ES-I3 (cell line): ENCODE data around the gene AMDHD1.
"Not testable (repeated sequence)": the region's sequence is repeated elsewhere in the genome, so short reads cannot be mapped to it uniquely, and the experiment has no call there.

ENCODE experiments used
- H3K36me3 ChIP-seq: 2 replicates; pipeline ENCODE4 v1.6.1; 2013; ENCODE audit warnings: mild to moderate bottlenecking, low read length, control low read depth, moderate library complexity; ENCODE audit not compliant: insufficient read depth
- H3K4me1 ChIP-seq: 2 replicates; pipeline ENCODE4 v1.6.1; 2013; ENCODE audit warnings: mild to moderate bottlenecking, control low read depth, low read length; ENCODE audit not compliant: insufficient read depth
- H3K9ac ChIP-seq: 2 replicates; pipeline ENCODE4 v1.6.1; 2013; ENCODE audit warnings: low read depth, mild to moderate bottlenecking, low read length, moderate library complexity
- H3K9me3 ChIP-seq: 2 replicates; pipeline ENCODE4 v1.6.1; 2013; ENCODE audit warnings: mild to moderate bottlenecking, low read length, moderate library complexity; ENCODE audit not compliant: control insufficient read depth, insufficient read depth

Gene AMDHD1

DNA sequence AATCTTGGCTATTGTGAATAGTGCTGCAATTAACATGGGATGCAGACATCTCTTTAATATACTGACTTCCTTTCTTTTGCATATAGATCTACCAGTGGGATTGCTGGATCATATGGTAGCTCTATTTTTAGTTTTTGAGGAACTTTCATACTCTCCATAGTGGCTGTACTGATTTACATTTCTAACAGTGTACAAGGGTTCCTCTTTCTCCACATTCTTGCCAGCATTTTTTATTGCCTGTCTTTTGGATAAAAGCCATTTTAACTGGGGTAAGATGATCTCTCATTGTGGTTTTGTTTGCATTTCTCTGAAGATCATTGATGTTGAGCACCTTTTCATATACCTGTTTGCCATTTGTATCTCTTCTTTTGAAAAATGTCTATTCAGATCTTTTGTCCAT, 8.4 kb downstream of the AMDHD1 start:
- H3K36me3 ChIP-seq = no peaks in the 10 kb centered on the region
- H3K4me1 ChIP-seq = no peaks in the 10 kb centered on the region

GRCh38 chr12:95953000-95953399, 9.9 kb downstream of the AMDHD1 start:
- Histone ChIP-seq H3K9ac (no peak overlapping the region), H3K4me1 (no peaks in the 10 kb centered on the region), H3K36me3 (no peaks in the 10 kb centered on the region), H3K9me3 (no peaks in the 10 kb centered on the region)

More for the DNA sequence above, 8.4 kb downstream of the AMDHD1 start:
- H3K9me3 ChIP-seq = no peaks in the 10 kb centered on the region
- no peak overlapping the region for H3K9ac ChIP-seq

DNA sequence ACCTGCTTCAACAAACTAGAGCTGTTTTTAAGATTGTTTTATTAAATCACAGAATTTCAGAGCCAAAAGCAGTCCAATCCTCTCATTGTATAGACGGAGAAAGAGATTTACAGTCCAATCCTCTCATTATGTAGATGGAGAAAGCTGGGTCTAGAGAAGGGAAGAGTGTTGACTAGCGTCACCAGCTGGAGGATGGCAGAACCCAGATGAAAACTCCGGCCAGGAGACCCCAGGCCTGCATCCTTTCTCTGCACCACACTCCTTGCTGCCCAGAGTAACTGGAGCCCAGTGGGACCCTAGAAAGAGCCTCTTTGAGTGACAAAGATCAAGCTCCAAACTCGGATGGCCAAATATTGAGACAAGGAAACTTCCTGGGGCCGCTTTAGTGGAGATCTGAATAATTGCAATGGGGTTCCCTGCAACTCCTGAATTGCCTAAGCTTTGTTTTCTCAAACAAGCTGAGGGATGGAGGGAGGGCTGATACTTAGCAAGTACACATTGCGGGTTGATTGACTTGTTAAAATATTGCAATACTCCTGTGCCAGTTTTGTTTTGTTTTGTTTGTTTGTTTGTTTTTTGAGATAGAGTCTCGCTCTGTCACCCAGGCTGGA, 12.5 kb downstream of the AMDHD1 start:
- Histone ChIP-seq H3K9me3 (no peaks in the 10 kb centered on the region), H3K4me1 (no peaks in the 10 kb centered on the region)

GRCh38 chr12:95956557-95957145, 13.5 kb downstream of the AMDHD1 start:
- no peaks in the 10 kb centered on the region for H3K36me3 ChIP-seq
- no peaks in the 10 kb centered on the region for H3K9me3 ChIP-seq
- no peaks in the 10 kb centered on the region for H3K4me1 ChIP-seq
- H3K9ac ChIP-seq = no peak overlapping the region

More for the DNA sequence above, 12.5 kb downstream of the AMDHD1 start:
- Histone ChIP-seq H3K36me3 (no peaks in the 10 kb centered on the region), H3K9ac (no peak overlapping the region)

DNA sequence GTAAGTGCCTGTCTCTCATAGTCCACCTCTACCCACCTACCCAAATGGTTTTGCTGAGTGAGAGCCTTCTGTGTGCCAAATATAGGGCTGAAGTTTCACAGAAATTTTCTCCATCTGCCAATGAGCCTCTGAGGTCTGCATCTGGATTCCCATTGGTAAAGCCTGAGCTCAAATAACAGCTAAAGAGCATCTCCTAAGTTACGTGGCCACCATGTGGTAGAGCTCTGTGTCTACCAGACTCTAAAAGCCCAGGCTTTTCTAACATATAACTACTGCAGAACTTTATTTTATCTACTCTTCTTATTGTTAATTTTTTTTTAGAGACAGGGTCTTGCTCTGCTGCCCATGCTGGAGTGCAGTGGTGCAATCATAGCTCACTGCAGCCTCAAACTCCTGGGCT, 16.0 kb downstream of the AMDHD1 start:
- H3K4me1 ChIP-seq = no peaks in the 10 kb centered on the region
- no peaks in the 10 kb centered on the region for H3K36me3 ChIP-seq
- H3K9ac ChIP-seq = no peak overlapping the region
- H3K9me3 ChIP-seq = no peaks in the 10 kb centered on the region

GRCh38 chr12:95960241-95960640, 17.1 kb downstream of the AMDHD1 start:
- no peaks in the 10 kb centered on the region for H3K4me1 ChIP-seq
- no peak overlapping the region for H3K9ac ChIP-seq
- H3K9me3 ChIP-seq = no peaks in the 10 kb centered on the region
- no peaks in the 10 kb centered on the region for H3K36me3 ChIP-seq

DNA sequence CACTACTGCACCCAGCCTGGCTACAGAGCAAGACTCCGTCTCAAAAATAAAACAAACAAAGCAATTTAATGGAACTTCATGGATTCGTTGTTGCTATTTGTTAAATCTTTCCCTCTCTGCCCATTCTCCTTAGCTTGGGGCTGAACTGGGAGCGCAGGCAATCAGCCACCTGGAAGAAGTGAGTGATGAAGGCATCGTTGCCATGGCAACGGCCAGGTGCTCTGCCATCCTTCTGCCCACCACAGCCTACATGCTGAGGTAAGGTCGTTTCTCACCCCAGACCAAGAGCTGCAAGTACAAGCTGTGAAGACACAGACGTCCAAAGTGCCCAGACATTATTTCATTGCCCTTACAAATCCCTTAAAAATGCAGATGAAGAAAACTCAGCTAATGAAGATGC, 19.1 kb downstream of the AMDHD1 start:
- H3K36me3 ChIP-seq = no peaks in the 10 kb centered on the region
- H3K9ac ChIP-seq = no peak overlapping the region
- no peaks in the 10 kb centered on the region for H3K9me3 ChIP-seq
- no peaks in the 10 kb centered on the region for H3K4me1 ChIP-seq

GRCh38 chr12:95963096-95963495, 20.0 kb downstream of the AMDHD1 start:
- no peaks in the 10 kb centered on the region for H3K9me3 ChIP-seq
- H3K4me1 ChIP-seq = no peaks in the 10 kb centered on the region
- no peaks in the 10 kb centered on the region for H3K36me3 ChIP-seq
- H3K9ac ChIP-seq = no peak overlapping the region

GRCh38 chr12:95966287-95966870, 23.2 kb downstream of the AMDHD1 start:
- Histone ChIP-seq H3K9ac (no peak overlapping the region), H3K9me3 (no peaks in the 10 kb centered on the region), H3K36me3 (no peaks in the 10 kb centered on the region), H3K4me1 (peaks cover 10% of the 10 kb centered on the region; the same call in 1 of the 2 replicates)

- Histone ChIP-seq H3K4me1 (peaks cover 12% of the 10 kb centered on the region; the same call in 1 of the 2 replicates), H3K9me3 (no peaks in the 10 kb centered on the region), H3K36me3 (no peaks in the 10 kb centered on the region), H3K9ac (no peak overlapping the region)
Measured at GRCh38 chr12:95967301-95967700, 24.2 kb downstream of the AMDHD1 start.

DNA sequence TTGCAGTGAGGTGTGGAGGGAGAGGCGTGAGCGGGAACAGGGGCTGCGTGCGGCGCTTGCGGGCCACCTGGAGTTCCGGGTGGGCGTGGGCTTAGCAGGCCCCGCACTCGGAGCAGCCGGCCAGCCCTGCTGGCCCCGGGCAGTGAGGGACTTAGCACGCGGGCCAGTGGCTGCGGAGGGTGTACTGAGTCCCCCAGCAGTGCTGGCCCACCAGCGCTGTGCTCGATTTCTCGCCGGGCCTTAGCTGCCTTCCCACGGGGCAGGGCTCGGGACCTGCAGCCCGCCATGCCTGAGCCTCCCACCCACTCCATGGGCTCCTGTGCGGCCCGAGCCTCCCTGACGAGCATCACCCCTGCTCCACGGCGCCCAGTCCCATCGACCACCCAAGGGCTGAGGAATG, 26.0 kb downstream of the AMDHD1 start:
- H3K36me3 ChIP-seq, H3K9me3 ChIP-seq: not testable (repeated sequence)
- peaks cover 12% of the 10 kb centered on the region; the same call in 1 of the 2 replicates for H3K4me1 ChIP-seq

GRCh38 chr12:95970905-95971304, 27.8 kb downstream of the AMDHD1 start:
- H3K36me3 ChIP-seq = no peaks in the 10 kb centered on the region
- peaks cover 12% of the 10 kb centered on the region; the same call in 1 of the 2 replicates for H3K4me1 ChIP-seq
- H3K9ac ChIP-seq = no peak overlapping the region
- H3K9me3 ChIP-seq = no peaks in the 10 kb centered on the region

More for the DNA sequence above, 26.0 kb downstream of the AMDHD1 start:
- not testable (repeated sequence) for H3K9ac ChIP-seq

DNA sequence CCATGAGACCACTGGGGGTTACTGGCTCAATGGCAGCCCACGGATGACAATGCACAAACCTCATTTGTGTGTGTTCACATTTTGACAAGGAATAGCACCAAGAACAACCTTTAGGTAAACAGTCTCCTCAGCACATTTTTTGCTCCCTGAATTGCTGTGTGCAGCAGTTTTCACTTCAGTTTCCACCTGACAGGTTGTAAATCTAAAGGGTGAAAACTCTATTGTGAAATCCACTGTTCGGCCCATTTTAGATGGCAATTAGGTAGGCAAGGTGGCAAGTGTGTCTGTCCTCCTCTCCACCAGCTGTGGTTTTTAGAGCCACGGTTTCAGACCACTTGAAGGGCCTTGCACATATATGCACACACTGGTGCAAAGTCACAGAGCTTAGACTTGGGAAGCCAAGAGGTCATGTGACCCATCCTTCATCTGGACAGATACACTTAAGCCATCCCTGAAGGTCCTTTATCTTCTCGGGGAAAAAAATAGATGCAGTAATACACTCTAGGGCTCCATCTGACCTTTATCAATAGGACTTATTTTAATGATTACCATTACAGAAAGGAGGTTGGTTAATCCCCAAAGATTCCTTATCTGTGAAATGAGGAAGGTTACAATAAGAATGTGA, 29.8 kb downstream of the AMDHD1 start:
- H3K4me1 ChIP-seq = peaks cover 17% of the 10 kb centered on the region; the same call in 1 of the 2 replicates
- H3K36me3 ChIP-seq = no peaks in the 10 kb centered on the region
- H3K9ac ChIP-seq = no peak overlapping the region
- H3K9me3 ChIP-seq = no peaks in the 10 kb centered on the region

DNA sequence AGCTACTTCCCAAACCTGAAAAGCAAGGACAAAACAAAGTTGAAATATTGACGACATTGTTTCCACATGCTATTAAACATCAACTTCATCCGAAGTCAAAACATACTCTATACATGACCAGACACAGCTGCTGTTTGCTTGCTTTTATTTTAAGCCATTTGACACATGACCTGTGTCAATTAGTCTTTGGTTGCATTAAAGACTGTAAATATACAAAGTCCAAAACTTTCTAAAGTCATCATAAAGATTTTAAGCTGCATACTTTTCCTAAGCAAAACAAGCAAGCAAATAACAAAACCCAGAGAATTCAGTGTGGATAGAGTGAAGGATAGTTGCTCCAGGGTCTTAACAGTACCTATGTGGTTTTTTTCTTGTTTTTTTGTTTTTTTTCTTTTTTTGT, 31.2 kb downstream of the AMDHD1 start:
- Histone ChIP-seq H3K36me3 (no peaks in the 10 kb centered on the region), H3K4me1 (peaks cover 17% of the 10 kb centered on the region; the same call in 1 of the 2 replicates), H3K9me3 (no peaks in the 10 kb centered on the region), H3K9ac (no peak overlapping the region)

DNA sequence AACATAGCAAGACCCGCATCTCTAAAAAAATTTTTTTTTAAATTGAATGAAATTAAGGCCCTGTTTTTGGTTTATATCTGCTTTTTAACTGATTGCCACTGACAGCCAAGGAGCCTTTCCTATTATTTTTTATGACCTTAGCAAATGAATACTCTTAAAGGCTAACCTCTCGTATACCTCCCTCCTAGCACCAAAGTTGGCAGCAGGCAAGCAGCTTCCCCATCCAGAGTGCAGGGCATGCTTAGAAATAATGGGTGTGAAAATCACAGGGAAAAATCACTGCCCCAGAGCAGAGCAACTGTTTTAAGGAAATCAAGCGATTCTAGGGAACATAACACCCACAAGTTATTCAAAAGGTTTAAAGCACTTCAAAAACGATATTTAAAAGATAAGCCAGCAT, 32.4 kb downstream of the AMDHD1 start:
- H3K9me3 ChIP-seq = no peaks in the 10 kb centered on the region
- H3K4me1 ChIP-seq = peaks cover 16% of the 10 kb centered on the region; the same call in 1 of the 2 replicates
- H3K9ac ChIP-seq = no peak overlapping the region
- no peaks in the 10 kb centered on the region for H3K36me3 ChIP-seq
